GM19397 (cell line): ENCODE measurements around the gene CPT1B.

Experiments used
- ATAC-seq: cut with Tn5 transposase; IDR thresholded peaks from one replicate; pipeline ENCODE4 v1.9.1; 2021; ENCODE audit warnings: mild to moderate bottlenecking, moderate library complexity; ENCODE audit not compliant: unreplicated experiment

The CPT1B gene

DNA sequence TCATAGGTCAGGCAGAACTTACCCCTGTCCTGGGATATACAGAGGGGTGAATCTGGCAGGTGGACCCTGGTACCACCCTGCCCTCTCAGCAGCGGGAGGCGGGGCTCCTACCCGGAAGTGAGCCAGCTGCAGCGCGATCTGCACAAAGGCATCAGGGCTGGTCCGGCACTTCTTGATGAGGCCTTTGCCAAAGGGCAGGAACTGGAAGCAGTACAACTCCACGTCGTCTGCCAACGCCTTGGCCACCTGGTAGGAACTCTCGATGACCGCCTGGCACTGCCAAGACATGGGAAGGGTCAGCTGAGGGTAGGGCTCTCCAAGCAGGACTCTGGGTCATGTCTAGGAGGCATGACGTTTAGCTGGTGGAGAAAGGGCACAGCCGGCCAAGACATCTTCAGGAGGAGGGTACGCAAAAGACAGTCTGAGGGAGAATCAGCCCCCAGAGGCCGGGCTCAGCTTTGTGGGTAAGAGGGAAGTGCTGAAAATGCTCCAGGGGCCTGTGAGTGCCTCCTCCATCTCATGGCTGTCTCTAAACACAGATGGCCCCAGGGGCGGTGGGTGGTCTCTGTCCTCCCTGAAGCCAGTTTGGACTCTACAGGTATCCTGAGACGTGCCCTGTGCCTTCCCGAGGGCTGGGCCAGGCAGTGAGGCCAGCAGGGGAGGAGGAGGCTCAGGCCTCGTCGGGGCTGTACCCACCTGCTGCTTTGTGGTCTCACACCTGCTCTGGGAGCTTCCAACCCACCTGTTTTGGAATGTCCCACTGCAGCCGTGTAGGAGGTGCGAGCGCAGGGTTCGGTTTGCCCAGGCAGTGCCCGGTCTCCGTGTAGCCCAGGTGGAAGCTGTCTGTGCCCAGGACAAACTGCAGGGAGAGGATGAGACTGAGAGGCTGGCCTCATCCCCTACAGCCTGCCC is 6.7 kb downstream of the CPT1B start:
- no peak for ATAC-seq

DNA sequence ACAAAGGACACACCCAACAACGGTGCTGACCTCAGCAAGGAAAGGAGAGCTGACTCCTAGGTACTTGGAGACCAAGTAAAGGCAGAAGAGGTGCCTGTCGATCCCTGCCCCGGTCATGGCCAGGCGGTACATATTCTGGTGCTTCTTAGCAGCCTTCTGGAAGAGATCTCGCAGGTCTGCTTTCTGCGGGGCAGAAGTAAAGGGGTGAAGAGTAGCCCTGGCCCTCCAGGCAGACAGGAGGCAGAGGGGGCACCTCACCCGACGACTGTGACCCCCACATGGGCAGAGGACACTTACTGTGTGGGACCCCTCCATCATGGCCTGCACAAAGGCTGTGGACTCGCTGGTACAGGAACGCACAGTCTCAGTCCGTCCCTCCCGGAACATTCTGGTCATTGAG is 7.4 kb downstream of the CPT1B start:
- no peak for ATAC-seq

DNA sequence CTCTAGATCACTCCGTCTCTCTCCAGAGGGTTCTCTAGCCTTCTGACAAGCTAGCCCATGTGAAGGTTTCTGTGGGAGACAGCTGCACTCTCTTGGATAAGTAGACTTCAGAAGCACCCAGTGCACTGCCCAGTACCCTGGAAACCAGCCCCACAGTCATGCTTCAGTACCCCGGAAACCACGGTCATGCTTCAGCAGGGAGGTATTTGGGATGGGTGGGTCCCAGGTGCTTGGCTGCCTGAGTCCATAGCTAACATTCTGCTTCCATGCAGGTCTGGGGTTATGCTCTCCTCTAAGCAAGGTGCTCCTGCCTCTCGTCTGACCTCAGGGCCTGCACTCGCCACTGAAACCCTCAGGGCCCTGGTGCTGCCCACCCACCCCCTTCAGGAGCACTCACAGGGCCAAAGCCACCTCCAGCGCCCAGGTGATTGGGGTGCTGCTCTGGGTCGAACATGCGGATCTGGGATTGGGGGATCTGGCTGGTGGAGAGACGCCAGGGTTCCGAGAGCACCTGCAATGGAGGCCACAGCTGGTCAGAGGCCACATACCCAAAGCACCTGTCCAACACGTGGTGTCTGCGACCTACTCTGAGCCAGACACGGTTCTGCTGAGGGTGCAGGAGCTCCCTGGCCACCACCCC is 8.2 kb downstream of the CPT1B start:
- no peak for ATAC-seq

DNA sequence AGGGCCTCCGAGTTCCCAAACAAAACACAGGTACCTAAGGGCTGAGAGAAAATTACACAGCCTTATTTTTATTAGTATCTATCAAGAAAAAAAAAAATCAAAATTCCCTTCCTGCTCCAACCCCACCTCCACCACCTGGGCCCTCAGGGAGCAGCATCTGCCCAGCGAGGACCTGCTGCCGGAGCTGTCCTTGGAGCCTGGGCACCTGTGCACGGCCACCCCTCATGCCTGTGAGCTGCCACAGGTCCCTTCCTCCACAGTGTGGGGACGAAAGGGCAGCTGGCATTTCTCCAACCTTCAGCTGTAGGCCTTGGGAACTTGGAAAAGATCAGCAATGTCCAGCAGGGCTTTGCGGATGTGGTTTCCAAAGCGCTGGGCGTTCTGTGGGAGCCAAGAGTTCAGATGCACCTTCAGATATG is 9.2 kb downstream of the CPT1B start:
- no peak for ATAC-seq

DNA sequence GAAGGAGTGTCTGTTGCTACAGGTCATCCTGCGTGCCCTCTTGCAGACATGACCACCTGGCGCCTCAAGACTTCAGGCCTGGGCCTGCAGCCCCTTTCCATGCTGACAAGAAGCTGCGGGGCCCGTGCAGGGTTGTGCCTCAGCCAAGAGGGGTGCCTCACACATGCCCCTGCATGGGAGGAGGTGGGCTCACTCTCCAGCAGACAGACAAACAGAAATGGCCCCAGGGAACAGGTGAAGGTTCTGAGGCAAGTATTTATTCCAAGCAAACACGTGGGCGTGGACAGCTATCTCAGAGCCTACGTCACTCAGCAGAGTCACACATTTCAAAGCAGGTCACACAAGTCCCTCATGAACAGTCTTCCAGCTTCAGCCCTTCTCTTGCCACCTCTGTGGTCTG is 9.6 kb downstream of the CPT1B start:
- no peak for ATAC-seq

DNA sequence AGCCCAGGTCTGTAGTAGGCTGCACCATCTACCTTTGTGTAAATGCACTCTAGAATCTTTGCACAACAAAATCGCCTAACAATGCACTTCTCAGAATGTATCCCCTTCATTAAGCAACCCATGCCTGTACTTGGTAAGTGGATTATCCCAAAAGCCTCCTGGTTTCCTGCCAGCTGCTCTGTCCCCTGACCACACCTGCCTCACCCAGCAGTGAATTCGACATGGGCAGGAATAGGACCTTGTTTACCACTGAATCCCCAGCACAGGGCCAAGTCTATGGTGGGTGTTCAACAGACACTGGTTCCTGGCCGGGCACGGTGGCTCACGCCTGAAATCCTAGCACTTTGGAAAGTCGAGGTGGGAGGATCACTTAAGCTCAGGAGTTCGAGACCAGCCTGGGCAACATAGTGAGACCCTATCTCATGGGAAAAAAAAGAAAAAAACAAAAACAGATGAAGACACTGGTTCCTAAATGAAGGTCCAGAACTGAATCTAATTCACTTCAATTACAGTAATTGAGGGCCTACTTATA is 10.4 kb downstream of the CPT1B start:
- no peak for ATAC-seq

DNA sequence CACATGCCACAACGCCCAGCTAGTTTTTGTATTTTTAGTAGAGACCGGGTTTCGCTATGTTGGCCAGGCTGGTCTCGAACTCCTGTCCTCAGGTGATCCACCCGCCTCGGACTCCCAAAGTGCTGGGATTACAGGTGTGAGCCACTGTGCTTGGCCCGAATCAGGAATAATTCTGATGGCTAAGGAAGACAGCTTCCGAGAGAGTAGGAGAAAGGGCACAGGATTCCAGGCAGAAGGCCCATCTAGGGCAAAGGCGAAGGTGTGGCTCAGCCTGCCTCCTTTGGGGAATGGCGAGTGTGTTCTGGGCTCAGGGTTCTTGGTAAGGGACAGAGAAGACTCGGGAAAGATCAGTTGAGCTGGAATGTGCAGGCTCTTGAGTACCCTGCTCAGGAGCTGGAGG is 13.9 kb downstream of the CPT1B start:
- no peak for ATAC-seq

DNA sequence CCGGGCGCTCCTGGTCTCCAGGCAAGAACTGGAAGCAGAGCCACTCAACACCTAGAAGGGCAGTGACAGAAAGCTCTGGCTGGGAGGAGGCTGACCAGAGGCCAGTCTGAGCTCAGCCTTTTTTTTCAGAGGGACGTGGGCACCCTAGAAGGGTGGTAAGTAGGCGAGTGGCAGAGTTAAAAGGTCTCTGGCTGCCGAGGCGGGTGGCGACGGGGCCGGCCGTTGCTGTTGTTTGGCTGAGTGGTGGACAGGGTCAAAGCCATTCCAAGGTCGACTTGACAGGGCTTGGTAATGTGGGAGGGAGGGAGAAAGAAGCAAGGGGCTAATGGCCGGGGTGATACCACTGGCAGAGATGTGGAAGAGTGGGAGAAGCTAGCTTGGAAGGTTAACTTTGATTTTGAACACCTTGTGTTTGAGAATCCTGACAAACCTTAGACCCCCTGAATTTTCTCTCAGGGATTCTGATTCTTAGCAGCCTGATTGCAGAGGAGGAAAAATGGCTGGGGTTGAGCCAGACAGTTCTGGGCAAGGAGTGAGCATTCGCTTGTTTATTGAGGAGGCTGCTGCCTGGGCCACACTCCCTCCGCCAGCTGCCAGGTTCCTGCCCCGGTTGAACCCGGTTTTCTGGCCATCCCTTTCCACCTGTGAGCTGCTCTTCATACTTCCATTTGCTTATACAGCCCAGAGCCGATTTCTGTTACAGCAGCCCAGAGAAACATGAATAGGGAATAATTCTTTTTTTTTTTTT is 14.6 kb downstream of the CPT1B start:
- ATAC-seq: no peak

DNA sequence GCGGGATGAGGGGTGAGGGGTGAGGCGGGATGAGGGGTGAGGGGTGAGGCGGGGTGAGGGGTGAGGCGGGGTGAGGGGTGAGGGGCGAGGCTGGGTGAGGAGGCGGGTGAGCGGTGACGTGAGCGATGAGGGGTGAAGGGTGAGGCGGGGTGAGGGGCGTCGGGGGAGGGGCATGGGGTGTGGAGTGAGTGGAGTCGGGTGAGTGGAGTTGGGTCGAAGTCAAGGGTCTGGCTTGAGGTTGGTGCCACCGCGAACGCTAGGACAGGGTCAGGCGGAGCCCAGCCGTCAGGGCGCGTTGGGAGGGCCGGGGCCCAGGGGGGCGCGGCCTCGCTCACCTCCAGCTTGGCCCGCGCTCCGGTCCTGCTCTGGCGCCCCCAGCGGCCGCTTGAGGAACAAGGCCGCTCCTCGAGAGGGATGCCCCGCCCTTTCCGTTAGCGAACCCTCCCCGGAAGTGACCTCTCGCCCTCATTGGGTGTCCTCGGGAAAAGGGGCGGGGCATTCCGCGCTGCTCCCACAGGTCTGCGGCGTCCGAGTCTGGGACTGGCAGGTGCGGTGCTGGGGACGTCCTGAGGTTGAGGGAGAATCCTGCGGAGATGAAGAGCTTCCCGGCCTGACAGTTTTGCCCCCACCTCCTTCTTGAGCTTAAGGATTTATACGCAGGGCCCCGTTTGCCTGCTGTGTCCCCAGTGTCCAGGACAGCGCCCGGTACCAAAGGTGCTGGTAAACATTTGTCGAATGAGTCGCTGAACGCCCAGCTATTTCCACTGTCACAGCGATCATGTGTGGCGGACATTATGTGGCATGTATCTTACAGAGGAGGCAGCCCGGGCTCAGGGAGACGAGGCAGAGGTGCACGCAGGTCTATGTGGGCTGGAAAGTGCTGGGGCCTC is 15.5 kb downstream of the CPT1B start, which contains the start of gene SYCE3:
TSS of gene SYCE3 (minus strand) at position 397 of the 890 bp plus-strand sequence. CDS start 6,514 bp downstream, outside the sequence.
- peak; percentile 90 for ATAC-seq

DNA sequence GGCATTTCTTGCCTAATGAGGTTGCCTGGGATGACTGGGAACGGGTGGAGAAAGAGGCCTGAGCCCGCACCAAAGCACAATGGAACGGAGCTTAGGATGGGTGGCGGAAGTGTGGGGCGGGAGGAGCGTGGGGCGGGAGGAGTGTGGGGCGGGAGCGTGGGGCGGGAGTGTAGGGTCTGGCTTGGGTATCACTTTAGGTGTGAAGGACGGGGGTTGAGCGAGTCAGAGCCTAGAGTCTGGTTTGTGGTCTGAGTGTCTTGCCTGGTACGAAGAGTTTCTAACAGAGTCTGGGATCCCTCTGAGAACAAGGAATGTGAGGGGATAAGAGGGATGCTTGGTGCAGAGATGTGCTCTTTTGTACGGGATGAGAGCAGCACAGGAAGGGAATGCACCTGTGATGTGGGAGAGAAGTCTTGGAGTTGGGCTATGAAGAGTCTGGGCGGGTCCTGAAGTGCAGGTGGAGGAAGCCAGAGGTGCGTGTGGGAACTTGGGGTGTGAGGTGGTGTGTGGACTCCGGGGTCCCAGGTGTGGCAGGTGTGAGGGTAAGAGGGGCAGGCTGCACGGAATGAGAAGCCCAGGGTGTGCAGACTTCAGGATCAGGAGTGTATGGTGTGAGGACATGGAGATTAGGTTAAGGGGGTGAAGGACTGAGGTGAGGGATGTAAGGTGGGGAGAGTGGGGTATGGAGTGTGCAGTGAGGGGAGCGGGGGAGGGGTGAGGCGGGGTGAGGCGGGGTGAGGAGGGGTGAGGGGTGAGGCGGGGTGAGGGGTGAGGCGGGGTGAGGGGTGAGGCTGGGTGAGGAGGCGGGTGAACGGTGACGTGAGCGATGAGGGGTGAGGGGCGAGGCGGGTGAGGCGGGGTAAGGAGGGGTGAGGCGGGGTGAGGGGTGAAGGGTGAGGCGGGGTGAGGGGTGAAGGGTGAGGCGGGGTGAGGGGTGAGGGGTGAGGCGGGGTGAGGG is 16.5 kb downstream of the CPT1B start:
- no peak for ATAC-seq

DNA sequence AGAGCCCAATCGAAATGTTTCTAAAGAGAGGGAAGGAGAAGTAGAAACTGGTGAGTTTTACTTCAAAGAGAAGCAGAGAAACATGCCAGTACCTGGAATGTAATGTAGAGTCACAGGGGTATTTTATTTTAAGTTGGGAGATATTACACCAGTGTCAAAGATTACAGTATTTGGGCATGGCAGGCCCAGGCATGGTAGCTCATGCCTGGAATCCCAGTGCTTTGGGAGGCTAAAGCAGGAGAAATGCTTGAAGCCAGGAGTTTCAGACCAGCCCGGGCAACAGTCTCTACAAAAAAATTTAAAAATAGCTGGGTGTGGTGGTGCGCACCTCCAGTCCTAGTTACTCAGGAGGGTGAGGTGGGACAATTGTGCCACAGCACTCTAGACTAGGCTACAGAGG is 18.2 kb downstream of the CPT1B start:
- ATAC-seq: no peak

DNA sequence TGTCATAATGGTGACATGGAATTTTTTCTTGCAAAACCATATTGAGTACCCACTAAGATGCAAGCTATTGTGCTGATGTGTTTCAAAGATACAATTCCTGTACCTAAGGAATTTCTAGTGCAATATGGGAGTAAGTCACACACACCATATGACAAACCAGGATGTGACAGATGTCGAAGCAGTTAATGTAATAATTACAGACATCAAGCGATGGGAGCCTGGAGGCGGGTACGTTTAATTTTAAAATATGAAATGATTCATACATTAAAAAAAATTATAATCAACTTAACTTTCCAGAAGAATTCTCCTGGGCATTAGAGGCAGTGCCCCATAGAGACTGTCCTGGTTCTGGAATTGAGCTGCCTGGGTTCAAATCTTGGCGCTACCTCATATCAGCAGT is 21.5 kb downstream of the CPT1B start:
- no peak for ATAC-seq

DNA sequence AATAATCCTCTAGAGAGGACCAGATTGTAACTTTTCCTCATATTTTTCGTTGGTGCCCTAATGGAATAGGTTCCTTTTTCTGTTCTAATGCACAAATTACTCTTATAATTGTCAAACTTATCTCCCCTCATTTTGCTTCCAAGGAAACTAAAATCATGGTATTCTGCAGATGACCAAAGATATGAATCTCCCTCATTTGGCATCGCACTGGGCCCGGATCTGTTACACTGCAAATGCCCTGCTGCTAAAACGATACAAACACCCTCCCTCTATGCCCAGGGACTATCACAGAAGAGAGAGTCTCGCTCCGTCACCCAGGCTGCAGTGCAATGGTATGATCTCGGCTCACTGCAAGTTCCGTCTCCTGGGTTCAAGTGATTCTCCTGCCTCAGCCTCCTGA is 24.9 kb downstream of the CPT1B start:
- ATAC-seq: no peak

DNA sequence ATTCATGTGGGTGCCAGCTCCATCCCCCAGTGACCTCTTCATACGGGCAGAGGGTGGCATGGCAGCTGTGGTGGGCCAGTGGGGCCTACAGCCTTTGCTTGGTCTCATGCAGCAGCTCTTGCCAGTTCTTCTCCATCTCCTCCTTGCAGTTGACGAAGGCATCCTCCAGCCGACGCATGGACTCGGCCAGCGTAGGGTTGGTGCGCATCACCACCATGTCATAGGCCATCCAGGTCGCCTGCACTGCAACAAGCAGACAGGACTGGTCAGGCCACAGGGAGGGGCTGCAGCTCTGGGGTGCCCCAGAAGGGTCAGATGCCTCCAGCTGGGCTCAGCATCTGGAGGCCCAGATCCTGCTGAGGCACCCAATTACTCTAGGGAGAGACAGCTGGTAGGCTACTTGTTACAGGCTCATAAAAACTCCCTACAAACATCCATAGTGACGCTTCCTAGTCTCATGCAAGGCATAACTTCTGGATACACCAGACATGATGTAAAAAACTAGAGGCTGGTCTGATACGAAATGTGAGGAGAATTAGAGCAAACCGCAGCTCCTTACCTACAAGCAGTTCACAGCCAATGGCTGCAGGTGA is 27.0 kb downstream of the CPT1B start:
- no peak for ATAC-seq

DNA sequence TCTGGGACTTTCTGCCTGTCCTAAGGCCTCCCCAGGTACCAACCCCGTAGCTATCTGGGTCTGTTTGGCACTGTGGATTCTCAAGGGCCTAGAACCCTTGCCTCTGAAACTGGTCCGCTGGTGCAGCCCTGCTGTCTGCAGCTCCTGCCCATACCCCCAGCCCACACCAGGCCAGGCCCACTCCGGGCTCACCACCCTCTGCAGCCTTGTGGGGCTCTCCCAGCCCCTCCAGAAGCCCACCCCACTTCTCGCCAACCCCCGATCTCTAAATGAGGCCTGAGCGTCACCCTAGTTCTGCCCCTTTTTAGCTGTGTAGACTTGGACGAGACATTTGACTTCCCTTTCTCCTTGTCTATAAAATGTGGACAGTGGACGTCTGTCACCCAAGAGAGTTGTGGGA is 27.8 kb downstream of the CPT1B start:
- ATAC-seq: no peak

DNA sequence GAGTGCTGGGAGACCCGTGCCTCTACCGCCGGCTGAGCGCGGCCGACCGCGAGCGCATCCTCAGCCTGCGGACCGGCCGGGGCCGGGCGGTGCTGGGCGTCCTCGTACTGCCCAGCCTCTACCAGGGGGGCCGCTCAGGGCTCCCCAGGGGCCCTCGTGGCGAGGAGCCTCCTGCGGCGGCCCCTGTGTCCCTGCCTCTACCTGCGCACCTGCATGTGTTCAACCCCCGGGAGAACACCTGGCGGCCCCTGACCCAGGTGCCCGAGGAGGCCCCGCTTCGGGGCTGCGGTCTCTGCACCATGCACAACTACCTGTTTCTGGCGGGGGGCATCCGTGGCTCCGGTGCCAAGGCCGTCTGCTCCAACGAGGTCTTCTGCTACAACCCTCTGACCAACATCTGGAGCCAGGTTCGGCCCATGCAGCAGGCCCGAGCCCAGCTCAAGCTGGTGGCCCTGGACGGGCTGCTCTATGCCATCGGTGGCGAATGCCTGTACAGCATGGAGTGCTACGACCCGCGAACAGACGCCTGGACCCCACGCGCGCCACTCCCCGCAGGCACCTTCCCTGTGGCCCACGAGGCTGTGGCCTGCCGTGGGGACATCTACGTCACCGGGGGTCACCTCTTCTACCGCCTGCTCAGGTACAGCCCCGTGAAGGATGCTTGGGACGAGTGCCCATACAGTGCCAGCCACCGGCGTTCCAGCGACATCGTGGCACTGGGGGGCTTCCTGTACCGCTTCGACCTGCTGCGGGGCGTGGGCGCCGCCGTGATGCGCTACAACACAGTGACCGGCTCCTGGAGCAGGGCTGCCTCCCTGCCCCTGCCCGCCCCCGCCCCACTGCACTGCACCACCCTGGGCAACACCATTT is 29.1 kb downstream of the CPT1B start:
- ATAC-seq: no peak

DNA sequence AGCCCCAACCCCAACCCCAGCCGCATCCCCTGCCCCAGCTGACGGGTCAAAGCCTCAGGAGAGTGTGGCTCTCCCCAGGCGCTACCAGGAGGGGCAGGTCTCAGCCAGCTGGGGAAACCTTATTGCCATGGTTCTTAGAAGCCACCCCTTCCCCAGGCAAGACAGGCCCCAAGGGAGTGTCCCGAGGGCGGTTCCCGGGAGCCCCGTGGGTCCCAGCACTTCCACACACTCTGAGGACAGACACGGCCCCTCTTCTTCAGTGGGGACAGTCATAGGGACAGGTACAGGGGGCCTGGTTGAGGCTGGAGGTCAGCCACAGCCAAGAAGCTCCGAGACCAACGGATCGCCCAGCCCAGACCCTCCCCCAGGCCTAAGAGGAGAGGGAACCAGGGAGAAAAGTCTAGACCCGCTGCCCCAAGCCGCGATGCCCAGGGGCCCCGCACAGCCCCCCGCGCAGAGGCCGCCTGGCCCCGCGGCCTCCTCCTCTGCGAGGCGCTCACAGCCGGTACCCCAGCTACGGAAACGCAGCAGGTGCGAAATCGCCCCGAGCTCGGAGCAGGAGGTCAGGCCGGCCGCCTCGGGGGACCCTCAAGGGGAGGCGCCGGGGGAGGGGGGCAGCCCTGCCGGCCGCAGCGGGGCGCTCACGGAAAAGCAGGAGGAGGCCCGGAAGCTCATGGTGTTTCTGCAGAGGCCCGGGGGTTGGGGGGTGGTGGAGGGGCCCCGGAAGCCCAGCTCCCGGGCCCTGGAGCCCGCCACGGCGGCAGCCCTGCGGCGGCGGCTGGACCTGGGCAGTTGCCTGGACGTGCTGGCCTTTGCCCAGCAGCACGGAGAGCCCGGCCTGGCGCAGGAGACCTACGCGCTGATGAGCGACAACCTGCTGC is 29.9 kb downstream of the CPT1B start:
- no peak for ATAC-seq
